ENCODE data around the gene PRKAG3.

GRCh38 chr2:218859556-218859987 lies 28.0 kb upstream of the PRKAG3 start, which contains the start of gene WNT6:
- TF ChIP-seq CTCF (IDR thresholded peaks at IDR 0.05) (no peak), POLR2A (IDR thresholded peaks at IDR 0.05) (no peak)
